Keratinocyte (primary cell): ENCODE results near the gene MED27.
A peak's percentile ranks its signal among the peaks of the same experiment; 100 is the strongest.

Experiments
- CTCF ChIP-seq, 3 experiments: IDR thresholded peaks in 1 of 3; conservative IDR thresholded peaks in 1 of 3; optimal IDR thresholded peaks in 1 of 3; 2 replicates in 2 of 3; 3 replicates in 1 of 3; pipeline versions ENCODE3 to v1.5.1; 2011; ENCODE audit warnings: low read length in 3 of 3, mild to moderate bottlenecking in 3 of 3, moderate library complexity in 2 of 3, control low read depth in 1 of 3, inconsistent platforms in 1 of 3; ENCODE audit not compliant: insufficient read depth in 2 of 3; ENCODE audit errors: extremely low read depth in 1 of 3
- EZH2 ChIP-seq: IDR thresholded peaks from one replicate; pipeline ENCODE4 v1.6.1; 2012; ENCODE audit warnings: inconsistent platforms, mild to moderate bottlenecking, low read length, moderate library complexity

DNA sequence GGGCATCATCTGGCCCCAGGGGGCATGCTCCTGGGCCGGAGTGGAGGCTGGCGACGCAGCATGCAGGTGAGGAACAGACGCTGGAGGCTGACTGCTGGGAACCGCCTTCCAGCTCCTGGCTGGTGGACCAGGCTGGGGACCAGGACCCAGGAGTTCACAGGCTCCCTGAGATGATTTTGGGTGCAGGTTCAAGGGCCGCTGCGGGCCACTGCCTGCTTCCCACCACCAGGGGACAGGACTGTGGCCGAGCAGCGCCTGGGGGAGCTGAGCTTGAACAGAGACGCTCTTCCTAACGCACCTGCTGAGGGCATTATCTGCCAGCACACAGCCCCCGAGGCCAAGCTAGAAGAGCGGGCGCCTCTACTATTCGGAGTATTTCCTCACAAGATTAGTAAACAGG lies 207.7 kb downstream of the MED27 start:
- TF ChIP-seq CTCF (optimal IDR thresholded peaks at IDR 0.05 in 1 of 3, IDR thresholded peaks at IDR 0.05 in 1 of 3, conservative IDR thresholded peaks at IDR 0.05 in 1 of 3; ENCODE audit: extremely low read depth in 1 of 3, insufficient read depth in 2 of 3, low read length in 3 of 3) (peak in 2 of 3 experiments; percentile 10 to 21), EZH2 (no peak)
